IMR-90 (cell line): ENCODE data around the gene CRIM1. TPM values are rescaled to one million over a fixed set of nuclear protein-coding genes. Genes with fewer than 3 reads are reported as not detected.

Source experiments
- ATAC-seq: fragments of 200-7000 bp; cut with Tn5 transposase; 2 replicates; pipeline ENCODE4 v1.9.1; 2020; ENCODE audit warnings: low read depth, mild to moderate bottlenecking, moderate library complexity
- BruUV-seq: library from RNA; stranded (reverse); fragments of 400-500 nt; replicated peaks from 2 replicates; lab custom pipeline; 2021; lab: Mats Ljungman, UMichigan
- CTCF ChIA-PET: fragments of 300-600 bp; formaldehyde crosslinking; extraction: SDS; loops from one replicate; lab custom pipeline; 2021; ENCODE audit warnings: antibody characterized with exemption; lab: Yijun Ruan, JAX
- POLR2A ChIA-PET: fragments of 300-600 bp; sonication (Branson Sonifier 250); formaldehyde crosslinking; loops from one replicate; lab custom pipeline; 2022; ENCODE audit warnings: antibody characterized with exemption; ENCODE audit not compliant: unreplicated experiment; lab: Charles Lee
- DNase-seq: peaks from one replicate; pipeline ENCODE4 v3.0.0; 2013
- H2AFZ ChIP-seq: replicated peaks from 2 replicates; pipeline ENCODE3; 2013; ENCODE audit warnings: low read length, mild to moderate bottlenecking; ENCODE audit not compliant: poor library complexity
- H2AK5ac ChIP-seq: 2 replicates; pipeline ENCODE4 v1.6.1; 2013; ENCODE audit warnings: low read depth, low read length, inconsistent platforms
- H2AK9ac ChIP-seq: replicated peaks from 2 replicates; pipeline ENCODE3; 2013; ENCODE audit warnings: mild to moderate bottlenecking, low read depth, low read length, moderate library complexity; ENCODE audit not compliant: poor library complexity
- H2BK120ac ChIP-seq: 2 replicates; pipeline ENCODE4 v1.6.1; 2013; ENCODE audit warnings: low read depth, low read length, inconsistent platforms
- H2BK15ac ChIP-seq: 3 replicates; pipeline ENCODE4 v1.6.1; 2013; ENCODE audit warnings: low read depth, low read length, inconsistent platforms
- H2BK20ac ChIP-seq: 2 replicates; pipeline ENCODE4 v1.6.1; 2013; ENCODE audit warnings: low read depth, mild to moderate bottlenecking, inconsistent platforms, low read length, moderate library complexity
- H2BK5ac ChIP-seq: 2 replicates; pipeline ENCODE4 v1.6.1; 2013; ENCODE audit warnings: mild to moderate bottlenecking, low read depth, low read length, inconsistent platforms; ENCODE audit not compliant: poor library complexity, severe bottlenecking
- H3K14ac ChIP-seq: replicated peaks from 2 replicates; pipeline ENCODE4 v1.6.1; 2013; ENCODE audit warnings: low read depth, low read length, inconsistent platforms
- H3K18ac ChIP-seq: 2 replicates; pipeline ENCODE4 v1.6.1; 2013; ENCODE audit warnings: low read depth, low read length, control low read depth
- H3K23ac ChIP-seq: 2 replicates; pipeline ENCODE4 v1.6.1; 2013; ENCODE audit warnings: low read depth, low read length, inconsistent platforms
- H3K27ac ChIP-seq: 2 replicates; pipeline ENCODE4 v1.5.1; 2013; ENCODE audit warnings: mild to moderate bottlenecking, control low read depth, low read length; ENCODE audit not compliant: insufficient read depth
- H3K27me3 ChIP-seq: 2 replicates; pipeline ENCODE4 v1.6.1; 2013; ENCODE audit warnings: low read length; ENCODE audit not compliant: control insufficient read depth, insufficient read depth
- H3K36me3 ChIP-seq: 2 replicates; pipeline ENCODE4 v1.6.1; 2013; ENCODE audit warnings: low read length, mixed read lengths; ENCODE audit not compliant: control insufficient read depth, insufficient read depth
- H3K4ac ChIP-seq: 2 replicates; pipeline ENCODE4 v1.6.1; 2013; ENCODE audit warnings: low read depth, low read length, inconsistent platforms
- H3K4me1 ChIP-seq: 2 replicates; pipeline ENCODE4 v1.6.1; 2013; ENCODE audit warnings: low read length, mixed read lengths; ENCODE audit not compliant: control insufficient read depth, insufficient read depth
- H3K4me2 ChIP-seq: 2 replicates; pipeline ENCODE4 v1.6.1; 2013; ENCODE audit warnings: low read depth, mild to moderate bottlenecking, control low read depth, low read length, moderate library complexity
- H3K4me3 ChIP-seq: 2 replicates; pipeline ENCODE4 v1.5.1; 2013; ENCODE audit warnings: low read depth, mild to moderate bottlenecking, control low read depth, low read length, moderate library complexity; ENCODE audit not compliant: insufficient read depth
- H3K56ac ChIP-seq: 2 replicates; pipeline ENCODE4 v1.6.1; 2013; ENCODE audit warnings: low read length, inconsistent platforms; ENCODE audit not compliant: insufficient read depth; ENCODE audit errors: extremely low read depth
- H3K79me1 ChIP-seq, 2 experiments: 2 replicates each; pipeline ENCODE4 v1.6.1; 2013; ENCODE audit warnings: low read length in 2 of 2, inconsistent platforms in 1 of 2, low read depth in 1 of 2
- H3K9ac ChIP-seq: 2 replicates; pipeline ENCODE4 v1.6.1; 2013; ENCODE audit warnings: low read depth, low read length, control low read depth
- H3K9me1 ChIP-seq: 2 replicates; pipeline ENCODE4 v1.6.1; 2013; ENCODE audit warnings: low read length, inconsistent platforms; ENCODE audit not compliant: insufficient read depth
- H3K9me3 ChIP-seq: 2 replicates; pipeline ENCODE4 v1.6.1; 2013; ENCODE audit warnings: low read length; ENCODE audit not compliant: control insufficient read depth, insufficient read depth
- H4K20me1 ChIP-seq: 2 replicates; pipeline ENCODE4 v1.6.1; 2013; ENCODE audit warnings: low read length, inconsistent platforms; ENCODE audit not compliant: insufficient read depth
- H4K5ac ChIP-seq: 2 replicates; pipeline ENCODE4 v1.6.1; 2013; ENCODE audit warnings: mild to moderate bottlenecking, low read depth, low read length, control low read depth
- H4K8ac ChIP-seq, 2 experiments: 2 replicates each; pipeline ENCODE4 v1.6.1; 2013; ENCODE audit warnings: low read depth in 2 of 2, low read length in 2 of 2, control low read depth in 1 of 2, inconsistent platforms in 1 of 2
- H4K91ac ChIP-seq: 2 replicates; pipeline ENCODE4 v1.6.1; 2013; ENCODE audit warnings: low read depth, low read length, inconsistent platforms; ENCODE audit not compliant: insufficient read depth
- ELK1 ChIP-seq: fragments of 150-350 bp; IDR thresholded peaks from 2 replicates; pipeline ENCODE4 v1.6.1; 2016; ENCODE audit warnings: low read depth, mild to moderate bottlenecking, low read length, moderate library complexity, borderline replicate concordance
- MAFK ChIP-seq: IDR thresholded peaks from 2 replicates; pipeline ENCODE4 v1.6.1; 2012; ENCODE audit warnings: low read depth, low read length, improper control_type of control experiment
- WGBS, 2 experiments: methylation state at CpG; one replicate each; pipeline versions ENCODE4 v1.1.5 to v1.1.7; 2013; ENCODE audit warnings: missing lambda C conversion rate in 2 of 2; ENCODE audit not compliant: insufficient read length in 1 of 2; ENCODE audit errors: extremely low coverage in 2 of 2; 5-methylcytosine and 5-hydroxymethylcytosine counted together
- dilution Hi-C: fragments of 300-500 bp; cut with HindIII; formaldehyde crosslinking; loops from one replicate; pipeline ENCODE4 v1.14.3; 2018; ENCODE audit warnings: low sequenced_read_pairs; ENCODE audit not compliant: unreplicated experiment
- in situ Hi-C: fragments of 300-500 bp; cut with MboI; formaldehyde crosslinking; loops from 3 replicates; pipeline ENCODE4 v1.14.3; 2019; ENCODE audit warnings: low sequenced_read_pairs, inconsistent platforms, mixed read lengths
- intact Hi-C: fragments of 100-400 bp; cut with micrococcal nuclease; formaldehyde crosslinking; loops from 2 replicates; pipeline ENCODE4 v1.10.0; 2022
- polyA plus RNA-seq, 3 experiments: library from polyadenylated mRNA; depleted of rRNA; stranded (reverse); fragments of >200 nt; gene quantifications; 2 replicates each; pipeline ENCODE4 v1.2.3, GENCODE V29; 2012; ENCODE audit warnings: low replicate concordance in 1 of 3
- total RNA-seq: library from RNA; depleted of rRNA; stranded (reverse); fragments of >200 nt; gene quantifications from 2 replicates; pipeline ENCODE4 v1.2.3, GENCODE V29; 2012

CRIM1 gene
- total and polyA plus RNA-seq, 2 of the 4 experiments (the other 2 are of a cell fraction), result 285 to 490 TPM

- intact Hi-C loops (no loop called here), in situ Hi-C loops (no loop called here), dilution Hi-C loops (no loop called here)
- Histone ChIP-seq H3K4ac (no peak overlapping the region), H3K18ac (no peak overlapping the region), H3K79me1 (peaks cover 17 to 42% of the 10 kb centered on the region in 2 experiments), H2AK9ac (no peak overlapping the region), H3K9me3 (no peaks in the 10 kb centered on the region), H3K56ac (no peak overlapping the region), H2BK15ac (no peak overlapping the region), H2BK20ac (no peak overlapping the region), H2AK5ac (no peak overlapping the region), H2BK5ac (no peak overlapping the region), H3K9me1 (no peaks in the 10 kb centered on the region), H3K14ac (no peak overlapping the region), H3K4me1 (peaks cover 2% of the 10 kb centered on the region; the same call in 1 of the 2 replicates), H4K5ac (no peak overlapping the region), H4K20me1 (no peaks in the 10 kb centered on the region), H3K4me3 (no peak overlapping the region), H4K8ac (no peak overlapping the region), H3K9ac (no peak overlapping the region), H3K4me2 (no peak overlapping the region), H3K27me3 (no peaks in the 10 kb centered on the region), H2BK120ac (no peak overlapping the region), H3K36me3 (peaks cover 23% of the 10 kb centered on the region), H3K27ac (no peak overlapping the region), H3K23ac (no peak overlapping the region), H2AFZ (no peak overlapping the region), H4K91ac (no peak overlapping the region)
- DNase-seq (no peak), ATAC-seq (no peak)
- BruUV-seq, result no TSS peak
- WGBS, 2 experiments, result no CpG with 5 or more reads among the region's 2 CpGs
- ChIA-PET CTCF (no interaction called here), POLR2A (no interaction called here)
- peak; percentile 71 for TF ChIP-seq MAFK
- no peak for TF ChIP-seq ELK1
Measured at GRCh38 chr2:36574560-36574959, 219.0 kb downstream of the CRIM1 start.
